ENCODE results near the gene FBXL17. TPM values are rescaled to one million over a fixed set of nuclear protein-coding genes. Genes with fewer than 3 reads are reported as not detected.
"Not testable (repeated sequence)": the region's sequence is repeated elsewhere in the genome, so short reads cannot be mapped to it uniquely, and the experiment has no call there.

Gene FBXL17
- total RNA-seq, 4 donors from 2014 or later: 11.5 to 28.6 (median 19.9) TPM

GRCh38 chr5:108276187-108277050, 105.5 kb downstream of the FBXL17 start:
- TF ChIP-seq, protein P1, sequence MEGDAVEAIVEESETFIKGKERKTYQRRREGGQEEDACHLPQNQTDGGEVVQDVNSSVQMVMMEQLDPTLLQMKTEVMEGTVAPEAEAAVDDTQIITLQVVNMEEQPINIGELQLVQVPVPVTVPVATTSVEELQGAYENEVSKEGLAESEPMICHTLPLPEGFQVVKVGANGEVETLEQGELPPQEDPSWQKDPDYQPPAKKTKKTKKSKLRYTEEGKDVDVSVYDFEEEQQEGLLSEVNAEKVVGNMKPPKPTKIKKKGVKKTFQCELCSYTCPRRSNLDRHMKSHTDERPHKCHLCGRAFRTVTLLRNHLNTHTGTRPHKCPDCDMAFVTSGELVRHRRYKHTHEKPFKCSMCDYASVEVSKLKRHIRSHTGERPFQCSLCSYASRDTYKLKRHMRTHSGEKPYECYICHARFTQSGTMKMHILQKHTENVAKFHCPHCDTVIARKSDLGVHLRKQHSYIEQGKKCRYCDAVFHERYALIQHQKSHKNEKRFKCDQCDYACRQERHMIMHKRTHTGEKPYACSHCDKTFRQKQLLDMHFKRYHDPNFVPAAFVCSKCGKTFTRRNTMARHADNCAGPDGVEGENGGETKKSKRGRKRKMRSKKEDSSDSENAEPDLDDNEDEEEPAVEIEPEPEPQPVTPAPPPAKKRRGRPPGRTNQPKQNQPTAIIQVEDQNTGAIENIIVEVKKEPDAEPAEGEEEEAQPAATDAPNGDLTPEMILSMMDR (IDR thresholded peaks at IDR 0.05): no peak
- TF ChIP-seq POLR2A (IDR thresholded peaks at IDR 0.05): no peak
- intact Hi-C loops (cut with DNase I; ENCODE audit: low total_unique reads): no loop called here
- Histone ChIP-seq H3K36me3 (no peaks in the 10 kb centered on the region), H3K9me3 (no peaks in the 10 kb centered on the region), H3K27ac (no peak overlapping the region), H3K27me3 (no peaks in the 10 kb centered on the region), H3K4me3 (no peak overlapping the region), H3K4me1 (no peaks in the 10 kb centered on the region)
- no peak for DNase-seq

DNA sequence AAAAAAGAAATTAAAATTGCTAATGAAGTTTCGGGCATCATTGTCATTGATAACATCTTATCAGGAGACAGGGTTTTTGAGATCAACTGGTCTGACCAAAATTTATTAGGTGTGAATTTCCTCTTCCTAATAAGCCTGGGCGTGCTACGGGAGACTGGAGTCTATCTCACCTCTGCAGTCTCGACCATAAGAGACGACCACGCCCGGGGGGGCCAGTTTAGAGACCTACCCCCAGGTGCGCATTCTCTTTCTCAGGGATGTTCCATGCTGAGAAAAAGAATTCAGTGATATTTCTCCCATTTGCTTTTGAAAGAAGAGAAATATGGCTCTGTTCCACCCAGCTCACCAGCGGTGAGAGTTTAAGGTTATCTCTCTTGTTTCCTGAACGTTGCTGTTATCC, 107.8 kb downstream of the FBXL17 start:
- intact Hi-C loops (cut with DNase I; ENCODE audit: low total_unique reads); DNase-seq; H3K4me3 ChIP-seq; H3K36me3 ChIP-seq; H3K4me1 ChIP-seq; H3K27me3 ChIP-seq; H3K27ac ChIP-seq; H3K9me3 ChIP-seq: not testable (repeated sequence)

GRCh38 chr5:108271127-108271526, 110.8 kb downstream of the FBXL17 start:
- Histone ChIP-seq H3K4me1 (no peaks in the 10 kb centered on the region), H3K27me3 (no peaks in the 10 kb centered on the region), H3K4me3 (no peak overlapping the region), H3K36me3 (no peaks in the 10 kb centered on the region), H3K27ac (no peak overlapping the region), H3K9me3 (no peaks in the 10 kb centered on the region)
- TF ChIP-seq, protein P1 (IDR thresholded peaks at IDR 0.05): no peak
- no peak for TF ChIP-seq POLR2A (IDR thresholded peaks at IDR 0.05)
- intact Hi-C loops (cut with DNase I; ENCODE audit: low total_unique reads): no loop called here
- DNase-seq: no peak

GRCh38 chr5:108266242-108266641, 115.7 kb downstream of the FBXL17 start:
- intact Hi-C loops (cut with DNase I; ENCODE audit: low total_unique reads): no loop called here

GRCh38 chr5:108264533-108264932, 117.4 kb downstream of the FBXL17 start:
- Histone ChIP-seq H3K27ac (no peak overlapping the region), H3K27me3 (no peaks in the 10 kb centered on the region), H3K4me3 (no peak overlapping the region), H3K9me3 (no peaks in the 10 kb centered on the region), H3K4me1 (no peaks in the 10 kb centered on the region), H3K36me3 (no peaks in the 10 kb centered on the region)
- TF ChIP-seq, protein P1 (IDR thresholded peaks at IDR 0.05): no peak
- no peak for DNase-seq
- intact Hi-C loops (cut with DNase I; ENCODE audit: low total_unique reads): no loop called here

More at GRCh38 chr5:108266242-108266641, 115.7 kb downstream of the FBXL17 start:
- DNase-seq: no peak
- H3K9me3 ChIP-seq: no peaks in the 10 kb centered on the region
- H3K36me3 ChIP-seq: no peaks in the 10 kb centered on the region
- H3K27ac ChIP-seq: no peak overlapping the region
- H3K27me3 ChIP-seq: no peaks in the 10 kb centered on the region
- TF ChIP-seq, protein P1 (IDR thresholded peaks at IDR 0.05): no peak
- TF ChIP-seq POLR2A (IDR thresholded peaks at IDR 0.05): no peak
- H3K4me3 ChIP-seq: no peak overlapping the region
- no peaks in the 10 kb centered on the region for H3K4me1 ChIP-seq
